Left cardiac atrium (tissue), 4 donors: ENCODE results near the gene ISG20L2. TPM values are rescaled to one million over a fixed set of nuclear protein-coding genes. Genes with fewer than 3 reads are reported as not detected.

Source experiments
- ATAC-seq, 2 donors: fragments of 200-7000 bp; cut with Tn5 transposase; one replicate each; pipeline ENCODE4 v1.9.1; 2020; ENCODE audit warnings: mild to moderate bottlenecking in 2 of 2, moderate library complexity in 2 of 2
- DNase-seq: peaks from one replicate; pipeline ENCODE4 v3.0.0-alpha.2; 2020
- intact Hi-C, 2 donors: fragments of 100-400 bp; cut with DNase I; formaldehyde crosslinking; loops; one replicate each; pipeline versions ENCODE4 v1.14.1 to v1.15.1; 2022 to 2023
- total RNA-seq, 2 donors: library from RNA; stranded (reverse); fragmentation: NEBNext Ultra II Directional; extraction: Animal tissue kit (Norgen Biotek cat#: 25700); gene quantifications; one replicate each; pipeline ENCODE4 v1.2.1, GENCODE V29; 2021
- donor health status: DM: no; HTN: yes; CAD: no.
- donor health status: DM: no; HTN: yes; CAD: no; lungs with severe emphysema.
- donor health status: DM: yes; HTN: yes; CAD: no.
- donor health status: Dilated cardiomyopathy.

The ISG20L2 gene
- total RNA-seq, 2 donors from 2014 or later, result 15.7 to 18.6 TPM

GRCh38 chr1:156698995-156699394, 29.6 kb downstream of the ISG20L2 start:
- no peak for ATAC-seq
- no peak for DNase-seq
- intact Hi-C loops, result no loop called here

DNA sequence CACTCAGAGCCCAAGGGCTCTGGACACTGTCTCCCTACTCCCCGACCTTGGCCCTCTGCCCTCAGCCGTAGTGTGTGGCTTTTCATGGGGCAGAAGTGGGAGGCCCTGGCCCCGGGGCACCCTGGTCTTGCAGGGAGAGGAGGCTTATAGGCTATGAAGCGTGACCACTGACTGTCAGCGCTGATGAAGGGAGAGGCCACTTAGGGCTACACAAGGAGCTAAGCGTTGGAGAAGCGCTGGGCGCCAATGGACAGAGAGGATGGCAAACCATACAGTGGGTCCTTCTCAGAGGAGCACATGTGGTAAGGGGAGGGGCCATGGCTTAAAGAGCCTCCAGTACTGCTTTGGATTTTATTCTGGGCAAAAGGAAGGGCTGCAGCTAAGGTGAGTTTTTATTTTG, 31.1 kb downstream of the ISG20L2 start:
- intact Hi-C loops, result no loop called here
- DNase-seq (no peak), ATAC-seq (no peak)

GRCh38 chr1:156696755-156697154, 31.8 kb downstream of the ISG20L2 start:
- intact Hi-C loops, result no loop called here
- DNase-seq (no peak), ATAC-seq (no peak)

DNA sequence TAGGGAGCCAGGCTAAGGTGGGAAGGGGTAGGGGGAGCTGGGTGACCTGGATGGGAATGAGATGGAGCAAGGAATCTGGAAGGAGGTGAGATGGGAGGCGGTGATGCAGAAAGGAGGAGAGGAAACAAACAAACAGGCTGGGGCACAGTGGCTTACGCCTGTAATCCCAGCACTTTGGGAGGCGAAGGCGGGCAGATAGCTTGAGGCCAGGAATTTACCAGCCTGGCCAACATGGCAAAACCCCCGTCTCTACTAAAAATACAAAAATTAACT, 33.9 kb downstream of the ISG20L2 start:
- intact Hi-C loops, result loop anchor here in 1 of 2 donors (5.0 kb wide), 1 partner anchor 33 kb away; the partner anchor contains the start of genes ISG20L2 and METTL25B
- ATAC-seq (no peak), DNase-seq (no peak)

- intact Hi-C loops, result loop anchor here in 1 of 2 donors (5.0 kb wide), 1 partner anchor 33 kb away; the partner anchor contains the start of genes ISG20L2 and METTL25B
- DNase-seq, result no peak
Measured at GRCh38 chr1:156693848-156694689, 34.5 kb downstream of the ISG20L2 start.

GRCh38 chr1:156692925-156693847, 35.4 kb downstream of the ISG20L2 start:
- intact Hi-C loops, result loop anchor here in 1 of 2 donors (5.0 kb wide), 1 partner anchor 34 kb away; the partner anchor contains the start of genes ISG20L2 and METTL25B
- no peak for DNase-seq
- ATAC-seq, result no peak

More at GRCh38 chr1:156693848-156694689, 34.5 kb downstream of the ISG20L2 start:
- ATAC-seq, result no peak

DNA sequence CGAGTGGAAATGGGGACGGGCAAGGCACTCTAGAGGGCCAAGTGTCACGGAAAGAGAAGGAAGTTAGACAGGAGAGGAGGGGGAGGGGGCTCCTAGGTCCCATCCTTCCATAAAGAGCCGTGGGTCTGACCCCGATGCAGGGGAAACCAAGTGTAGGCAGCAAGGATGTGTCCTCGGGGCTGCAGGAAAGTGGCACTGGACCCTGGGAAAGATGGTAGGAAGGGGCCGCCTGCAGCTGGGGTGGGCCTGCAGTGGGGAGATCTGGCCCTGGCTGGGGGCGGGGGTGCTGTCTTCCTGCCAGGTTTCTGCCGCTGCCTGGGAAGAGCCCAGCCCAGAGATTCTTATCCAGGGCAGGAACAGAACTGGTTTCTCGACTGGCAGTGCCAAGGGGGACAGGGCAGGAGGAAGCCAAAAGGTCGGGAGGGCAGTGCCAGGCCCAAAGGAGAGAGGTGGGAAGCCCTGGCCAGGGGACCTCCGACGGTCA, 36.1 kb downstream of the ISG20L2 start:
- DNase-seq (no peak), ATAC-seq (no peak)
- intact Hi-C loops, result loop anchor here in 1 of 2 donors (5.0 kb wide), 1 partner anchor 35 kb away; the partner anchor contains the start of genes ISG20L2 and METTL25B

- intact Hi-C loops, result loop anchor here in 1 of 2 donors (5.0 kb wide), 1 partner anchor 35 kb away; the partner anchor contains the start of genes ISG20L2 and METTL25B
- ATAC-seq, result no peak
- no peak for DNase-seq
Measured at GRCh38 chr1:156691665-156692440, 36.7 kb downstream of the ISG20L2 start.

DNA sequence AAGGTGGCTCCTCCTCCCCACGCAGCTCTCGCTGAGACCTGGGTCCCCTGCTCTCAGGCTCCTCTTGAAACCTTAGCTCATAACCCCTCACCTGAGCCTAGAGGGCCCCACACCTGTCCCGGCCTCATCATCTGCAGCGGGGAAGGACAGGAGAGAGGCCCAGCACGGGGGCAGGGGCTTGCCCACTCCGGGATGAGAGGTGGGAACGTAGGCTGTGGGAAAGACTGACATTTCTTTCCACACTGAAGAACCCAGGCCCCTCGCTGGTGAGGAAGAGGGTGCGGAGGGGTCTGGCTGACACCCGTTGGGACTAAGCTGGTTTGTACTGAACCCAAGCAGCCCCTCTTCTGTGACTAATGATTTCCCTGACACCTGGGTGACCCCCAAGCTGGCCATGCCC, 37.4 kb downstream of the ISG20L2 start:
- DNase-seq, result no peak
- intact Hi-C loops, result loop anchor here in 1 of 2 donors (5.0 kb wide), 1 partner anchor 36 kb away; the partner anchor contains the start of genes ISG20L2 and METTL25B
- no peak for ATAC-seq

- intact Hi-C loops, result loop anchor here in 1 of 2 donors (5.0 kb wide), 1 partner anchor 37 kb away; the partner anchor contains the start of genes ISG20L2 and METTL25B
- no peak for ATAC-seq
Measured at GRCh38 chr1:156690675-156691036, 37.9 kb downstream of the ISG20L2 start.

DNA sequence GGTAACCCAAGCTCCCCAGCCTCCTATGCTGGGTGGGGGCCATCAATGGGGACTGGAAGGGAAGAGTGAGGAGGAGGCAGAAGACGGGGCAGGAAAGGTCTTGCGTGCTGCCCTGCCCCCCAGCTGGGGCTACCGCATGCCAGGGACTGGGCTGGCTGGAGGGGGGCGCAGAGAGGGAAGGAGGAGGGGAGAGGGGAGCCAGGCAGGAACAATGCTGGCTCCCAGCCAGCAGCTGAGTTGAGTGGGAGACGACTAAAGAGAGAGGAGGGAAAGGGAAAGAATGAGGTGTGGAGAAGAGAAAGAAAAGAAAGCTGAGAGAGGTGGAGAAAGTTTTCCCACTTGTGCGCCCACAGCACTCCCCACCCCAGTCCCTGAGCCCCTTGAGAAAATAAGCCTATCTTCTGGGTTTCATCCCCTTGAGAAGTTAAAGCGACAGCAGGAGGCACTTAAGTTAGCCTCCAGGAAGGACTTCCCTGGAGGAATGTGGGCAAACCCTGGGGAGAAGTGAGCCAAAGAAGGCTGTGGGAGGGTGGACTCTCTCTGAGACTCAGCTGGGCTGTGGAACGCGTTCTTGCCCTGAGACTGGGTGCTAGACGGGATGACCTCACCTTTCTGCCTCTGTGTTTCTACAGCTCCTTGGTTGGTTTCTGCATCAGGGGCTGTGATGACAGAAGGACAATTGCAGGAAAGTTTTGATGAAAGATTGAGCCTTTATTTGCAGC, 38.5 kb downstream of the ISG20L2 start:
- ATAC-seq (peak in 1 of 2 donors; percentile 6), DNase-seq (no peak)
- intact Hi-C loops, result loop anchor here (1.0 to 5.0 kb wide), 3 partner anchors 35 to 200 kb away; partner anchors contain the start of genes ISG20L2 (in 1 of the 2) and METTL25B (in 1 of the 2)

More at GRCh38 chr1:156690675-156691036, 37.9 kb downstream of the ISG20L2 start:
- DNase-seq, result no peak

DNA sequence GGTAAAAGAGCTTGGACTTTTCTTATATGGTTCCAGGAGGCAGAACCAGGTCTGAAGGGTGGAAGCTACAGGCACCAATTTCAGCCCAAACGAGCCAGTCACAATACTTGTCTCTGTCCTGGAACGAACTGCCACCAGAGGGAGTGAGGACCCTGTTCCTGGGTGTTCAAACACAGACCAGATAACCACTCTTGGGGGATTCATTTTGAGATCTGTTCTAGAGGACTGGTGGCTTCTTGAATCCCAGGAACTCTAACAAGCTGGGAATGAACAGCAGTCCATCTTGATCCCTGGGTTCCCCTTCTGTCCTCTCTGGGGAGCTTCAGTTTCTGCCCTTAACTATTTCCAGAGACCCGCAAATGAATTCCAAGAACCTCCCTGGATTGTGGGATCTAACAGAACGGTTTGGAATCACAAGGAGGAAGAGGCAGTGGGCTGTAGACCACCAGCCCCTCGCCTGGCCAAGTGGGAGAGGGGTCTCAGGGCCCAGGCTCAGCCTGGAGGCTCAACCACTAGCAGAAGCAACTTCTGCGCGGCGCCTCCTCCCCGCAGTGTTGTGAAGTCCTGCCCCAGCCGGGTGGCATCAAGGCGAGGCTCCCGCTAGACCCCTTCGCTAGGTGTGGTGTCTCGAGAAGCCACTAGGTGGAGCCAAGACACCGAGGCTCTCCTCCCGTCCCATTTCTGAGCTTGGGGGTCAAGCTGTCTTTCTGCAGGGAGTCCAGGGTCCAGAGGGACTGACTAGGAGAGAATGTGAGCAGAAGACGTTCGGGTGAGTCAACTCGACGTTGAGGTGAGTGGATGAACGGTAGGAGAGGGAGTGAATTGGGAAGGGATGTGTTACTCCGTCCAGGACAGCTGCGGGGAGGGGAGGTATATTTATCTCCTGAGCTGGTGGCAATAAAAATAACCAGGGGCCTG, 39.3 kb downstream of the ISG20L2 start:
- ATAC-seq, result peak; percentile 92 to 96
- intact Hi-C loops, result loop anchor here in 1 of 2 donors (1.0 to 2.0 kb wide), 2 partner anchors 36 to 201 kb away; no protein-coding TSS in a partner anchor
- peak; percentile 80 for DNase-seq

DNA sequence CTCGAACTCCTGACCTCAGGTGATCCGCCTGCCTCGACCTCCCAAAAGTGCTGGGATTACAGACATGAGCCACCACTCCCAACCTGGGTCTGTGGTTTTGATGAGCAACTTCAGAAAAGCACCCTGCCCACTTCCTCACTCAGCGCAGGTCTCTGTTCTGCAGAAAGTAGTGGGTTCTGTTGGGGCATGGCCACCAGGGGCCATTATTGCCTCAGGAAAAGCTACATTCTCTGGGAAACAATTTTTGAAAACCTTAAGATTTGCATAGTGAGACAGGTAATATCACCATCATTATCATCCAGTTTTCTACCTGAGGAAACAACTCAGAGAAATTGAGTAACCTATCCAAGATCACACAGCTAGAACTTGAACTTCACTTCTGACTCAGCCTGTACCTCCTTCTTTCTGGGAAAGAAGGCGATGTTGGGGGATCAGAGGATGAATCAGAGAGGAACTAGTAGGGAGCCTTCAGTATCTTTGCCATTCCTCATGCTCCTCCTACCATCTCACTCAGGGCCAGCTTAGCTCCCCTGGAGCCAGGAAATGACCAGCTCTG, 44.3 kb downstream of the ISG20L2 start:
- intact Hi-C loops, result loop anchor here in 1 of 2 donors (5.0 kb wide), 1 partner anchor 37 kb away; no protein-coding TSS in a partner anchor
- ATAC-seq, result peak in 1 of 2 donors; percentile 9
- DNase-seq, result no peak

DNA sequence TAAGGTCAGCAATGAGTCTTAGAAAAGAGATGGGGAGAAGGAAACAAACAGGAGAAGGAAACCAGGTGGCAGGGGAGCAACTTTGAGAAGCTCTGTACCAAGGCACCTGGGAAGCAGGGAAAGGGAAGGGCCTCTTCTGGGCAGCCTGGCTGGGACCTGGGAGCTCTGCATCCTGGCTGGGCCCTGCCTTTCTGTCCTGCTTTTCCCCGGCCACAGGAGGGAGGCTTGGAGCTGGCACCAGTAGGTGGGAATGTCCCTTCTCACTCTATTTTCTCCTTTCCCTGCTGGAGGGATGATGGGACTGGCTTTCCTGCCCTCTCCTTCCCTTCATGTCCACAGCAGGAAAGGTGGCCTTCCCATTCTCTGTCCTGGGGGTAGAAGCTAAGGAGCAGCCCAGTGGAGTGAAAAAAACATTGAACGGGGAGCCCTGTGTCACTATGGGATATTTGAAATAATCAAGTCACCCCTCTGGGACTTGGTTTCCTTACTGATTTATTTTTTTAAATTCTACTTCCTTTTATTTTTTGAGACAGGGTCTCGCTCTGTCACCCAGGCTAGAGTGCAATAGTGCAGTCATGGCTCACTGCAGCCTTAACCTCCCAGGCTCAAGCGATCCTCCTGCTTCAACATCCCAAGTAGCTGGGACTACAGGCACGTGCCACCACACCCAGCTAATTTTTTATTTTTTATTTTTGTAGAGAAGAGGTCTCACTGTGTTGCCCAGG, 46.2 kb downstream of the ISG20L2 start:
- intact Hi-C loops, result loop anchor here in 1 of 2 donors (5.0 kb wide), 1 partner anchor 35 kb away; no protein-coding TSS in a partner anchor
- DNase-seq, result no peak
- ATAC-seq, result no peak

GRCh38 chr1:156681196-156681960, 47.2 kb downstream of the ISG20L2 start:
- DNase-seq (no peak), ATAC-seq (no peak)
- intact Hi-C loops, result loop anchor here in 1 of 2 donors (5.0 kb wide), 1 partner anchor 34 kb away; no protein-coding TSS in a partner anchor
